Upper lobe of left lung (tissue), 6 donors: ENCODE measurements around the gene LPCAT1. TPM values are rescaled to one million over a fixed set of nuclear protein-coding genes. Genes with fewer than 3 reads are reported as not detected.

ENCODE experiments used
- ATAC-seq, 2 donors: fragments of 200-7000 bp; cut with Tn5 transposase; one replicate each; pipeline ENCODE4 v1.9.1; 2022; ENCODE audit warnings: mild to moderate bottlenecking in 2 of 2, moderate library complexity in 2 of 2; ENCODE audit not compliant: low FRiP score in 2 of 2
- DNase-seq, 2 donors: peaks; one replicate each; pipeline ENCODE4 v3.0.0-alpha.2; 2019 to 2020
- H3K27ac ChIP-seq, 4 donors: fragments of 200-600 bp; sonication (generic); one replicate each; pipeline ENCODE4 v1.5.1; 2016 to 2019
- H3K27me3 ChIP-seq, 4 donors: fragments of 200-600 bp; sonication (generic); one replicate each; pipeline ENCODE4 v1.5.1; 2017 to 2019
- H3K36me3 ChIP-seq, 4 donors: fragments of 200-600 bp; sonication (generic); one replicate each; pipeline ENCODE4 v1.5.1; 2016 to 2019
- H3K4me1 ChIP-seq, 4 donors: fragments of 200-600 bp; sonication (generic); one replicate each; pipeline ENCODE4 v1.5.1; 2018 to 2019
- H3K4me3 ChIP-seq, 4 donors: fragments of 200-600 bp; sonication (generic); one replicate each; pipeline ENCODE4 v1.5.1; 2017 to 2019; ENCODE audit warnings: mild to moderate bottlenecking in 2 of 4, moderate library complexity in 1 of 4
- H3K9me3 ChIP-seq, 4 donors: fragments of 200-600 bp; sonication (generic); one replicate each; pipeline ENCODE4 v1.5.1; 2018 to 2019
- CTCF ChIP-seq, 6 experiments: fragments of 450-650 bp in 4 of 6; fragments of 200-600 bp in 2 of 6; sonication (generic) in 2 of 6; IDR thresholded peaks; one replicate each; pipeline ENCODE4 v1.5.1; 2016 to 2019; ENCODE audit warnings: antibody characterized with exemption in 6 of 6
- EP300 ChIP-seq, 4 donors: sonication (generic); formaldehyde crosslinking; IDR thresholded peaks; one replicate each; pipeline ENCODE4 v1.5.1; 2017; ENCODE audit warnings: antibody characterized with exemption in 4 of 4, control low read depth in 2 of 4
- POLR2A ChIP-seq, 4 donors: fragments of 450-650 bp; IDR thresholded peaks; one replicate each; pipeline ENCODE4 v1.5.1; 2016 to 2017; ENCODE audit warnings: antibody characterized with exemption in 4 of 4, mild to moderate bottlenecking in 2 of 4
- POLR2AphosphoS5 ChIP-seq, 2 donors: sonication (generic); formaldehyde crosslinking; IDR thresholded peaks; one replicate each; pipeline ENCODE4 v1.5.1; 2017; ENCODE audit warnings: antibody characterized with exemption in 2 of 2
- WGBS, 2 donors: methylation state at CpG; one replicate each; pipeline ENCODE4 v1.1.5; 2017 to 2018; 5-methylcytosine and 5-hydroxymethylcytosine counted together
- total RNA-seq, 6 donors: library from RNA; depleted of rRNA in 4 of 6; stranded (reverse); fragments of >200 nt in 4 of 6; gene quantifications; one replicate each; pipeline versions ENCODE4 v1.1.0 to v1.2.1, GENCODE V29; 2016 to 2021
- donor health status: DM: no; HTN: no; CAD: no; lungs with moderate emphysema.
- donor health status: DM: no; HTN: yes; CAD: no; lungs with severe emphysema.

LPCAT1 gene
- total RNA-seq, 6 donors from 2014 or later: 403 to 922 (median 538) TPM

- H3K4me3 ChIP-seq: no peak overlapping the region
- 85 to 90% methylated on average over 22 to 25 of the region's 26 CpGs for WGBS, 2 donors
- peaks cover 10 to 41% (median 29%) of the 10 kb centered on the region in 4 donors for H3K9me3 ChIP-seq
- TF ChIP-seq POLR2A (IDR thresholded peaks at IDR 0.05): no peak
- H3K27me3 ChIP-seq: no peaks in the 10 kb centered on the region
- no peaks in the 10 kb centered on the region for H3K36me3 ChIP-seq
- peak in 1 of 2 donors; percentile 7 for DNase-seq
- no peaks in the 10 kb centered on the region for H3K4me1 ChIP-seq
- ATAC-seq: no peak
- no peak overlapping the region for H3K27ac ChIP-seq
These were observed 93.5 kb downstream of the LPCAT1 start for GRCh38 chr5:1430121-1430795.

- Histone ChIP-seq H3K27me3 (no peaks in the 10 kb centered on the region), H3K4me1 (no peaks in the 10 kb centered on the region), H3K27ac (no peak overlapping the region), H3K36me3 (no peaks in the 10 kb centered on the region), H3K9me3 (peaks cover 10 to 41% (median 29%) of the 10 kb centered on the region in 4 donors), H3K4me3 (no peak overlapping the region)
- ATAC-seq (no peak), DNase-seq (peak in 1 of 2 donors; percentile 6)
- TF ChIP-seq POLR2AphosphoS5 (IDR thresholded peaks at IDR 0.05) (no peak), EP300 (IDR thresholded peaks at IDR 0.05) (no peak), POLR2A (IDR thresholded peaks at IDR 0.05) (no peak), CTCF (IDR thresholded peaks at IDR 0.05) (no peak)
- WGBS, 2 donors: 71 to 84% methylated on average over 5 of the region's 5 CpGs
These were observed 94.3 kb downstream of the LPCAT1 start for GRCh38 chr5:1429496-1429895.

GRCh38 chr5:1429066-1429465 lies 94.7 kb downstream of the LPCAT1 start:
- no peaks in the 10 kb centered on the region for H3K4me1 ChIP-seq
- ATAC-seq (no peak), DNase-seq (no peak)
- 78 to 79% methylated on average over 6 to 7 of the region's 7 CpGs for WGBS, 2 donors
- H3K27ac ChIP-seq: no peak overlapping the region
- no peaks in the 10 kb centered on the region for H3K27me3 ChIP-seq
- H3K9me3 ChIP-seq: peaks cover 10 to 41% (median 29%) of the 10 kb centered on the region in 4 donors
- no peak for TF ChIP-seq POLR2AphosphoS5 (IDR thresholded peaks at IDR 0.05)
- no peak for TF ChIP-seq POLR2A (IDR thresholded peaks at IDR 0.05)
- TF ChIP-seq CTCF (IDR thresholded peaks at IDR 0.05): no peak
- no peak for TF ChIP-seq EP300 (IDR thresholded peaks at IDR 0.05)
- no peak overlapping the region for H3K4me3 ChIP-seq
- H3K36me3 ChIP-seq: no peaks in the 10 kb centered on the region

- peaks cover 10 to 41% (median 29%) of the 10 kb centered on the region in 4 donors for H3K9me3 ChIP-seq
- H3K36me3 ChIP-seq: no peaks in the 10 kb centered on the region
- WGBS, 2 donors: 80 to 81% methylated on average over 1 of the region's 1 CpG
- H3K4me1 ChIP-seq: no peaks in the 10 kb centered on the region
- no peak for TF ChIP-seq CTCF (IDR thresholded peaks at IDR 0.05)
- no peak for TF ChIP-seq POLR2A (IDR thresholded peaks at IDR 0.05)
- TF ChIP-seq EP300 (IDR thresholded peaks at IDR 0.05): no peak
- TF ChIP-seq POLR2AphosphoS5 (IDR thresholded peaks at IDR 0.05): no peak
- no peak overlapping the region for H3K27ac ChIP-seq
- no peak overlapping the region for H3K4me3 ChIP-seq
- DNase-seq (no peak), ATAC-seq (no peak)
- no peaks in the 10 kb centered on the region for H3K27me3 ChIP-seq
These were observed 95.7 kb downstream of the LPCAT1 start for GRCh38 chr5:1428107-1428506.

GRCh38 chr5:1424716-1425115 lies 99.0 kb downstream of the LPCAT1 start:
- no peak overlapping the region for H3K4me3 ChIP-seq
- no peak for TF ChIP-seq EP300 (IDR thresholded peaks at IDR 0.05)
- no peak for TF ChIP-seq CTCF (IDR thresholded peaks at IDR 0.05)
- TF ChIP-seq POLR2AphosphoS5 (IDR thresholded peaks at IDR 0.05): no peak
- TF ChIP-seq POLR2A (IDR thresholded peaks at IDR 0.05): no peak
- WGBS, 2 donors: 84 to 93% methylated on average over 7 to 9 of the region's 9 CpGs
- no peaks in the 10 kb centered on the region for H3K27me3 ChIP-seq
- ATAC-seq: no peak
- H3K27ac ChIP-seq: no peak overlapping the region
- H3K4me1 ChIP-seq: no peaks in the 10 kb centered on the region
- H3K9me3 ChIP-seq: peaks cover 10 to 33% (median 28%) of the 10 kb centered on the region in 4 donors
- no peak for DNase-seq
- H3K36me3 ChIP-seq: no peaks in the 10 kb centered on the region
